ENCODE measurements around the gene KIAA0930. TPM values are rescaled to one million over a fixed set of nuclear protein-coding genes. Genes with fewer than 3 reads are reported as not detected.

The KIAA0930 gene
- total RNA-seq, 2 donors from 2014 or later: 38.5 to 44.8 TPM

DNA sequence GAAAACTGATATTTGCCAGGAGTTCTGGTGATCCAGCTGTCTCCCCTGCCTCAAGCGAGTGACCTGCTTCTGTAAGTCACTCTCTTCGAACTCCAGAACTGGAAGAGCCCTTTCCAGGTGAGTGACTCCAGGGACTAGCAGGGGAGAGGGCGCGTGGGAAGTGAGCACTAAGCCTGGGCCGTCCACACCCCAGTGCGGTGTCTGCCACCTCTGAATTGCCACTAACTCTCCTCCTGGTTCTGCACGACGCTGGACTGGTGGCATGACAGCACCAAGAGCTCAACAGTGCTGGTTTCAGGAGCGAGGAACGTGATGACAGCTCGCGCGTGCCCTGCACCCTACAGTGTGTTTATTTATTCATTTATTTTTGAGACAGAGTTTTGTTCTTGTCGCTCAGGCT, 22.9 kb downstream of the KIAA0930 start:
- intact Hi-C loops (cut with DNase I): no loop called here
- TF ChIP-seq, protein P1, sequence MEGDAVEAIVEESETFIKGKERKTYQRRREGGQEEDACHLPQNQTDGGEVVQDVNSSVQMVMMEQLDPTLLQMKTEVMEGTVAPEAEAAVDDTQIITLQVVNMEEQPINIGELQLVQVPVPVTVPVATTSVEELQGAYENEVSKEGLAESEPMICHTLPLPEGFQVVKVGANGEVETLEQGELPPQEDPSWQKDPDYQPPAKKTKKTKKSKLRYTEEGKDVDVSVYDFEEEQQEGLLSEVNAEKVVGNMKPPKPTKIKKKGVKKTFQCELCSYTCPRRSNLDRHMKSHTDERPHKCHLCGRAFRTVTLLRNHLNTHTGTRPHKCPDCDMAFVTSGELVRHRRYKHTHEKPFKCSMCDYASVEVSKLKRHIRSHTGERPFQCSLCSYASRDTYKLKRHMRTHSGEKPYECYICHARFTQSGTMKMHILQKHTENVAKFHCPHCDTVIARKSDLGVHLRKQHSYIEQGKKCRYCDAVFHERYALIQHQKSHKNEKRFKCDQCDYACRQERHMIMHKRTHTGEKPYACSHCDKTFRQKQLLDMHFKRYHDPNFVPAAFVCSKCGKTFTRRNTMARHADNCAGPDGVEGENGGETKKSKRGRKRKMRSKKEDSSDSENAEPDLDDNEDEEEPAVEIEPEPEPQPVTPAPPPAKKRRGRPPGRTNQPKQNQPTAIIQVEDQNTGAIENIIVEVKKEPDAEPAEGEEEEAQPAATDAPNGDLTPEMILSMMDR (IDR thresholded peaks at IDR 0.05): no peak
- Histone ChIP-seq H3K9ac (ENCODE audit: low read depth in 2 of 2, low read length in 2 of 2) (no peak overlapping the region), H3K4me3 (no peak overlapping the region), H3K9me3 (no peaks in the 10 kb centered on the region), H3K36me3 (no peaks in the 10 kb centered on the region), H3K27ac (no peak overlapping the region), H3K4me1 (no peaks in the 10 kb centered on the region), H3K27me3 (no peaks in the 10 kb centered on the region)
- DNase-seq: no peak

DNA sequence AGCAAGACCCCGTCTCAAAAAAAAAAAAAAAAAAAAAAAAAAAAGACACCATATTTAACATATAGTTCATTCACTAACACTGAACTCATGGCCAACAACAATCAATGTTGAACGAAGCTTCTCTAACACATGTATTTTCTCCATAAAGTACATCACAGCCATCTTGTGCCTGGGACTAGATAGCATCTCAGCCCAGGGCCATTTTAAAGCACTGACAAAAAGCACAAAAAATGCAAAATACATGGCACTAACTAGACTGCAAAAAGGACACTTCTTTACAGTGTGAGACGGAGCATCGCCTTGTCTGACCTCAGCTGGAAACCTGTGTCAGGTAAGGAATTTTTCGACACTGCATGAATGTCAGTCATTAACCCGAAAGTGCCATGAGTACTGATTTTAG, 23.3 kb downstream of the KIAA0930 start:
- no peaks in the 10 kb centered on the region for H3K36me3 ChIP-seq
- DNase-seq: no peak
- TF ChIP-seq, protein P1 (IDR thresholded peaks at IDR 0.05): no peak
- H3K27ac ChIP-seq: no peak overlapping the region
- no peaks in the 10 kb centered on the region for H3K27me3 ChIP-seq
- no peak overlapping the region for H3K9ac ChIP-seq (ENCODE audit: low read depth in 2 of 2, low read length in 2 of 2)
- no peaks in the 10 kb centered on the region for H3K4me1 ChIP-seq
- no peaks in the 10 kb centered on the region for H3K9me3 ChIP-seq
- no peak overlapping the region for H3K4me3 ChIP-seq
- intact Hi-C loops (cut with DNase I): no loop called here

DNA sequence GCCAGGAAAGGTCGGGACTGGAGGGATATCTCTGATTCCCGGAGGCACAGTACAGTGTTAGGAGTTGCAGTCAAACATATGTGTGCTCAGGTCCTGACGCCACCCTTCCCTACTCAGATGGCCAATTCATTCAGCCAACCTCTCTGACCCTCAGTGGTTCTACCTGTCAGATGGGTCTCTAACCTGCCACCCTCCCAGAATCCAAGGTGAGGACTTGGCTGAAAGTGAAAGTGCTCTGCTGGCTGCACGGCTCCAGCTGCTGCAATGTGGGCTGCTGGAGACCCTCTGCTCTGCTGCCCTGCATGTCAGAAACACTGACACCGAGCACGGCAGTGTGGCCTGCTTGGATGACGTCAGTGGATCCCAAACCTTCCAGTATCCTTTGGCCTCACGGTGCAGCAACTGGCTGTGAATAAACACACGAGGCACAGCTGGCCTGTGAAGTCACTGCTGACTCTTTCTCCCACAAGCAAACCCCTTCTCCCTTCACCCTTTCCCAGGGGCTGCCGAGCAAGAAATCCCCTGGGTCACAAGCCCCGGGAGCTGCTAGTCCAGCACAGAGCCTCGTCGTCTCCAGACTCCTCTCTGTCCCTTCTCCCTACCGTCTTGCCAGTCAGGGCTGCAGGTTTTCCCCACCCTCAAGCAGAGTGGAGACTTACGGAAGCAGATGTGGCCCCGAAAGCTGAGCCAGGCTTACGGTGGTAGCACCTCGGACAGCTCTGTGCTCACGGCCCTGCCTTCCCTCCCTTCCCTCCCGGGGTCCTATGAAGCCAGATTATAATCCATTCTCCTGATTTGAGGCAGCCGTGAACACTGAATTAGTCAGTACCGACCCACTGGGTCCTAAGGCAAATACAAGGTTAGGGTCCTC, 24.3 kb downstream of the KIAA0930 start:
- Histone ChIP-seq H3K9me3 (no peaks in the 10 kb centered on the region), H3K27ac (no peak overlapping the region), H3K36me3 (no peaks in the 10 kb centered on the region), H3K27me3 (no peaks in the 10 kb centered on the region), H3K9ac (ENCODE audit: low read depth in 2 of 2, low read length in 2 of 2) (no peak overlapping the region), H3K4me3 (no peak overlapping the region), H3K4me1 (no peaks in the 10 kb centered on the region)
- intact Hi-C loops (cut with DNase I): no loop called here
- TF ChIP-seq, protein P1 (IDR thresholded peaks at IDR 0.05): no peak
- DNase-seq: no peak

DNA sequence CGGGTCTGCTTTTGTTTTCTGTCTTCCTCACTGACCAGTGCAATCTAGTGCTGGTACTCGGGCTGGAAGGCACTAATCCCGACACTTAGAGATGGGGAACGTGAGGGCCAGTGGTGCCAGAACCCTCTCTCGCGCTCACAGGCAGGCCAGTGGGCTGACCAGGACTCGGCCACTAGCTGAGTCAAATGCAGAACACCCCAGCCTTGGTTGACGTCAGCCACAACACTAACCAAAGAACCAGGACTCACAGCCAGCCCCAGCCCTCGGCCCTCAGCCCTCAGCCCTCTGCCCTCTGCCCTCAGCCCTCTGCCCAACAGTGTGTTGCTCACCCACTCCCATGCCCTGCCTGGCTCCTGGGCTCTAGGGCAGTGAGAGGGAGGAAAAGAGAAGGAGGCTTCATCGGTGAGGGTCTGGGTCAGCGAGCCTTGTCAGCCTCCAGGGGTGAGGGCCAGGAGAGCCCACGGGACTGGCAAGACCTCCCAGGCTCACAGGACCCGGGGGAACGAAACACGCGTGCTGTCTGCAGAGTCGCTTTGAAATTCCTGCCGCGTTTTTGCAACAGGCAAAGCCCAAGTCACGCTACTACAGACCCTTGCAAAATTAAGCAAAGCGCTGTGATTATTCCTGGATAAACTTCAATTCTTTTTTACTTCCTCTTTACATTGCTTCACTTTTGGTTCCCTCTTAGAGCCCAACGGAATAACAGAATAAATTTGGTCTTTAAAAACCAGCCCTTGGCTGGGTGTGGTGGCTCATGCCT, 27.5 kb downstream of the KIAA0930 start:
- DNase-seq: no peak
- H3K4me1 ChIP-seq: no peaks in the 10 kb centered on the region
- no peaks in the 10 kb centered on the region for H3K36me3 ChIP-seq
- H3K27ac ChIP-seq: peak overlapping the region; percentile 63
- intact Hi-C loops (cut with DNase I): no loop called here
- H3K4me3 ChIP-seq: no peak overlapping the region
- TF ChIP-seq, protein P1 (IDR thresholded peaks at IDR 0.05): no peak
- no peaks in the 10 kb centered on the region for H3K9me3 ChIP-seq
- H3K27me3 ChIP-seq: no peaks in the 10 kb centered on the region
- peak overlapping the region; percentile 14 to 24 for H3K9ac ChIP-seq (ENCODE audit: low read depth in 2 of 2, low read length in 2 of 2)

GRCh38 chr22:45212306-45212709, 28.4 kb downstream of the KIAA0930 start:
- Histone ChIP-seq H3K27me3 (no peaks in the 10 kb centered on the region), H3K36me3 (no peaks in the 10 kb centered on the region), H3K27ac (peak overlapping the region; percentile 63), H3K4me3 (no peak overlapping the region), H3K4me1 (no peaks in the 10 kb centered on the region), H3K9me3 (no peaks in the 10 kb centered on the region), H3K9ac (ENCODE audit: low read depth in 2 of 2, low read length in 2 of 2) (peak overlapping the region; percentile 14 to 24)
- intact Hi-C loops (cut with DNase I): no loop called here
- DNase-seq: peak; percentile 53
- TF ChIP-seq, protein P1 (IDR thresholded peaks at IDR 0.05): no peak

Data from colonic mucosa (tissue), 4 donors.